ENCODE results near the gene ZSWIM1. TPM values are rescaled to one million over a fixed set of nuclear protein-coding genes. Genes with fewer than 3 reads are reported as not detected.

Gene ZSWIM1
- total and polyA plus RNA-seq, 2 of the 13 experiments (the other 11 are each of a cell fraction or from before 2014, with no cell fraction given) = 9.5 to 11.7 TPM

GRCh38 chr20:45920462-45921336 is 39.7 kb downstream of the ZSWIM1 start (continued):
- TF ChIP-seq SP2 (CRISPR knock-in tag; IDR thresholded peaks at IDR 0.05) (0 out of 2 replicates have a peak, but pooled peaks have one; percentile 22), ZNF382 (CRISPR knock-in tag; IDR thresholded peaks at IDR 0.05; ENCODE audit: borderline replicate concordance) (no peak), HNRNPLL (IDR thresholded peaks at IDR 0.05; ENCODE audit: low read depth, low read length, poor library complexity, severe bottlenecking) (no peak), NR2C2 (CRISPR knock-in tag; IDR thresholded peaks at IDR 0.05; ENCODE audit: borderline replicate concordance) (0 out of 2 replicates have a peak, but pooled peaks have one; percentile 1), THYN1 (CRISPR knock-in tag; IDR thresholded peaks at IDR 0.05; ENCODE audit: borderline replicate concordance, low read depth) (0 out of 2 replicates have a peak, but pooled peaks have one; percentile 77), ZNF574 (CRISPR knock-in tag; IDR thresholded peaks at IDR 0.05) (0 out of 2 replicates have a peak, but pooled peaks have one; percentile 1), ZNF660 (CRISPR knock-in tag; IDR thresholded peaks at IDR 0.05; ENCODE audit: borderline replicate concordance, low read depth) (no peak), ZBTB7B (CRISPR knock-in tag; IDR thresholded peaks at IDR 0.05) (peak; percentile 32; the same call in 1 of the 2 replicates), ZBTB14 (CRISPR knock-in tag; IDR thresholded peaks at IDR 0.05) (0 out of 2 replicates have a peak, but pooled peaks have one; percentile 28), SPEN (CRISPR knock-in tag; IDR thresholded peaks at IDR 0.05; ENCODE audit: low read depth) (peak; percentile 70; the same call in 1 of the 2 replicates), ZNF761 (CRISPR knock-in tag; conservative IDR thresholded peaks at IDR 0.05) (no peak), TEF (CRISPR knock-in tag; IDR thresholded peaks at IDR 0.05) (0 out of 2 replicates have a peak, but pooled peaks have one; percentile 3), ZNF460 (CRISPR knock-in tag; IDR thresholded peaks at IDR 0.05; ENCODE audit: borderline replicate concordance) (no peak), PLRG1 (conservative IDR thresholded peaks at IDR 0.05) (no peak), ZHX1 (CRISPR knock-in tag; IDR thresholded peaks at IDR 0.05; ENCODE audit: low read depth) (0 out of 2 replicates have a peak, but pooled peaks have one; percentile 15), ZNF782 (CRISPR knock-in tag; IDR thresholded peaks at IDR 0.05; ENCODE audit: borderline replicate concordance) (0 out of 2 replicates have a peak, but pooled peaks have one; percentile 16), ZBTB3 (CRISPR knock-in tag; IDR thresholded peaks at IDR 0.05; ENCODE audit: borderline replicate concordance, low read depth) (no peak), FOXP1 (IDR thresholded peaks at IDR 0.05) (no peak), FOXP1 (CRISPR knock-in tag; IDR thresholded peaks at IDR 0.05) (peak; percentile 5; the same call in 1 of the 2 replicates), CEBPG (CRISPR knock-in tag; IDR thresholded peaks at IDR 0.05) (peak; percentile 70), MED8 (CRISPR knock-in tag; IDR thresholded peaks at IDR 0.05; ENCODE audit: insufficient replicate concordance) (peak; percentile 7)
